ENCODE measurements around the gene PDZRN3. TPM values are rescaled to one million over a fixed set of nuclear protein-coding genes. Genes with fewer than 3 reads are reported as not detected.

PDZRN3 gene
- total RNA-seq, 4 donors from 2014 or later, result 227 to 305 (median 265) TPM

DNA sequence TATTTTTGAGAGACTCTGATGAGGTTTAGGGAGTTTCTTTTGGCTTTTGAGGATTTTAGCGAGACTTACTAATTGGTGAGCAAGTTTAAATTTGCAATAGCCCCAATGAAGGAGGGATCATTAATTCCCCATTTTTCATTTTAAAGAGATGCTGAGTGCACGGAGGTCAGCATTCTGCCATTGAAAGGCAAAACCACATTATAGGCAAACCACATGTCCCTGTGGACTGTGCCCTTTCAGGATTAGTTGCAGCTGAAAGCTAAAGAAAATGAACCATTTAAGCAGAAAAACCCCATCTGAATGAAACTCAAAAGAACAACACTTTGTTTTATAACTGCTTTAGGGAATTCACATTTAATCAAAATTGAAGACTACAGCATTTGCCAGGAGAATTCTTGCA, 246.5 kb downstream of the PDZRN3 start:
- Histone ChIP-seq H3K9me3 (peaks cover 0 to 5% (median 0%) of the 10 kb centered on the region in 3 donors), H3K4me1 (no peaks in the 10 kb centered on the region), H3K4me3 (no peak overlapping the region), H3K36me3 (peaks cover 0 to 25% of the 10 kb centered on the region in 2 donors), H3K27me3 (no peaks in the 10 kb centered on the region), H3K27ac (no peak overlapping the region)
- no peak for ATAC-seq
- WGBS, 2 donors (ENCODE audit: low coverage in 1 of 2), result 57 to 72% methylated on average over 1 to 2 of the region's 2 CpGs
- TF ChIP-seq POLR2A (IDR thresholded peaks at IDR 0.05) (no peak), EP300 (IDR thresholded peaks at IDR 0.05) (no peak), CTCF (IDR thresholded peaks at IDR 0.05) (no peak), POLR2AphosphoS5 (IDR thresholded peaks at IDR 0.05) (no peak)

DNA sequence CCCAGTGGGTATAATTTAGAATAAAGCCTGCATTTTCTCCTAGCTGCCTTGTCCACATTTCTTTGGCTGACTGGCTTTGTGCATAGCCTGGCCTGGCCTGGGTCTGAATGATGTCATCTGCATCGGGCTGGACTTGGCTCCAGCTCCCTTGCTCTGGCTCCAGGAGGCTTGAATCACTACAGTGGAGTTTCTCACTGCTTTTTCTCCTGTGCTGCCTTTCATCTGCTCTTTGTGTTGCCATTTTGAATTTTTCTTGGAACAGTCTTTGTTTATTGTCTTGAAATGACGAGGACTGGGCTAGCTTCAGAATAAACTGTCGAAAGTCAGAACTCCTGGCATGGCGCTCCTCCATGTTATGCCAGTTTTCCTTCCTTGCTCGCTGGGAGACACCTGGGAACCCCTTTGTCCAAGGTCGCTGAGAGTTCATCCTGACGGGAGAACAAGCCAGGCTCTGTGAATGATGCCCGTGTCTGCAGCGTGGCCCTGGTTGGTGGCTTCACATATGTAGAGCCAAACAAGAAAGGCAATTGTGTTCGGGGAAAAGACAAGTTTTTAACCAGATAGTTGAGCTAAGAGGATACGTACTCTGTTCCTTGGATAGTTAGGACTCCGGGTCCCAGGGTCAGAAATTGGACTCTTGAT, 258.9 kb downstream of the PDZRN3 start:
- Histone ChIP-seq H3K4me1 (peaks cover 0 to 15% (median 0%) of the 10 kb centered on the region in 3 donors), H3K36me3 (no peaks in the 10 kb centered on the region), H3K27ac (peak overlapping the region in 2 of 4 donors; percentile 56 to 69), H3K27me3 (no peaks in the 10 kb centered on the region), H3K4me3 (no peak overlapping the region), H3K9me3 (peaks cover 0 to 4% (median 0%) of the 10 kb centered on the region in 3 donors)
- peak; percentile 98 for ATAC-seq
- 47 to 61% methylated on average over 7 of the region's 12 CpGs for WGBS, 2 donors (ENCODE audit: low coverage in 1 of 2)
- TF ChIP-seq POLR2AphosphoS5 (IDR thresholded peaks at IDR 0.05) (peak; percentile 73), EP300 (IDR thresholded peaks at IDR 0.05) (no peak)

DNA sequence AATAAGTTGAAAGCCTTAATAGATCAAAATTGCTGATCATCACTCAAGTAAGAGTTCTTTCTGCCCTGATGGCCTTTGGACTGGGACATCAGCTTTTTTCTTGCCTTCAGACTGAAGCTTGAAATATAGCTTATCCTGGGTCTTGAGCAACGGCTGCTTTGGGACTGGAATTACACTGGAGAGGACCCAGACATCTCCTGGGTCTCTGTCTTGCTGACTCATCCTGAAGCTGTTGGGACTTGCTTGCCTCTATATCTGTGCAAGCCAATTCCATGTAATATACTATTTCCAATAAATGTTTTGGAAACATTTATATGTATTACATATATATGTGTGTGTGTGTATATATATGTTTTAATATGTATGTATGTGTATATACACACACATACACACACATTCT, 260.2 kb downstream of the PDZRN3 start:
- 40 to 50% methylated on average over 1 of the region's 1 CpG for WGBS, 2 donors (ENCODE audit: low coverage in 1 of 2)

DNA sequence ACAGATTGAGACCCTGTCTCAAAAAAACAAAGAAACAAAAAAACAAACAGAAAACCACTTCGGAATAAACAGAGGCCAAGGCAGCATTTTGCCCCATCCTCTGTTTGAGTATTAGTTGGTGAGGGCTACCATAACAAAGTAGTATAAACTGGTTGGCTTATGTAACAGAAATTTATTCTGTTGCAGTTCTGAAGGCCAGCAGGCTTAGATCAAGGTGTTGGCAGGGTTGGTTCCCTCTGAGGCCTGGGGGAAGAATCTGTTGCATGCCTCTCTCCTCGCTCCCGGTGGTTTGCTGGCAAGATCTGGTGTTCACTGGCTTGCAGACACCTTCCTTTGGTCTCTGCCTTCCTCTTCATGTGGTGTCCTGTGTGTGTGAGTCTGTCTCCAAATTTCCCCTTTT, 261.6 kb downstream of the PDZRN3 start:
- Histone ChIP-seq H3K27me3 (no peaks in the 10 kb centered on the region), H3K9me3 (peaks cover 0 to 4% (median 0%) of the 10 kb centered on the region in 3 donors), H3K4me3 (no peak overlapping the region), H3K4me1 (peaks cover 0 to 15% (median 0%) of the 10 kb centered on the region in 3 donors), H3K36me3 (no peaks in the 10 kb centered on the region), H3K27ac (no peak overlapping the region)
- WGBS, 2 donors (ENCODE audit: low coverage in 1 of 2), result 72 to 83% methylated on average over 1 to 3 of the region's 3 CpGs
- TF ChIP-seq POLR2AphosphoS5 (IDR thresholded peaks at IDR 0.05) (no peak), EP300 (IDR thresholded peaks at IDR 0.05) (no peak)
- no peak for ATAC-seq

More for the DNA sequence above, 260.2 kb downstream of the PDZRN3 start:
- Histone ChIP-seq H3K4me3 (no peak overlapping the region), H3K4me1 (peaks cover 0 to 15% (median 0%) of the 10 kb centered on the region in 3 donors), H3K27me3 (no peaks in the 10 kb centered on the region), H3K36me3 (no peaks in the 10 kb centered on the region), H3K27ac (no peak overlapping the region), H3K9me3 (peaks cover 0 to 4% (median 0%) of the 10 kb centered on the region in 3 donors)
- ATAC-seq, result no peak
- TF ChIP-seq EP300 (IDR thresholded peaks at IDR 0.05), result no peak
- TF ChIP-seq POLR2AphosphoS5 (IDR thresholded peaks at IDR 0.05), result no peak
- no peak for TF ChIP-seq CTCF (IDR thresholded peaks at IDR 0.05)
- TF ChIP-seq POLR2A (IDR thresholded peaks at IDR 0.05), result no peak

DNA sequence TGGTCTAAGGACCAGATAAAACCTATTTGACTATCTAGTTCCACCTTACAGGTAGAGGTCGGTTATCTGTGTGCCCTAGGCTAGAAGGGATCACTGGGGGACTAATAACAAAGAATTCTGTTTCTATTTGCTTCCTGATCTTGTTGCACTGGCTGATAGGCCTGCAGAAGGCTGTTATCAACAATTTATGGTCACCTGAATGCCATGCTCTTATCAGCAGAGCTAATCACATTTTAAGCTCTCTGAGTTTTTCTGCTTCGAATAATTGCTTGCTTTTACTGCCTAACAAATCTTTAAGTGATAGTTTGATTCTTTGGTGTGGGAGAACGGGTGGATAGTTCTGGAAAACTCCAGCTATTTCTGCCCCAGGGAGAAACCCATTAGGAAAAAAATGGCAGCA, 263.1 kb downstream of the PDZRN3 start:
- no peak for TF ChIP-seq POLR2A (IDR thresholded peaks at IDR 0.05)
- TF ChIP-seq POLR2AphosphoS5 (IDR thresholded peaks at IDR 0.05), result no peak
- TF ChIP-seq CTCF (IDR thresholded peaks at IDR 0.05), result no peak
- TF ChIP-seq EP300 (IDR thresholded peaks at IDR 0.05), result no peak
- WGBS, 2 donors (ENCODE audit: low coverage in 1 of 2), result 56 to 77% methylated on average over 2 to 3 of the region's 3 CpGs

GRCh38 chr3:73353649-73354217, 271.0 kb downstream of the PDZRN3 start:
- Histone ChIP-seq H3K9me3 (no peaks in the 10 kb centered on the region), H3K36me3 (no peaks in the 10 kb centered on the region), H3K27me3 (peaks cover 2% of the 10 kb centered on the region), H3K4me1 (peaks cover 0 to 8% (median 0%) of the 10 kb centered on the region in 3 donors), H3K4me3 (no peak overlapping the region), H3K27ac (no peak overlapping the region)
- TF ChIP-seq EP300 (IDR thresholded peaks at IDR 0.05) (no peak), POLR2A (IDR thresholded peaks at IDR 0.05) (no peak), POLR2AphosphoS5 (IDR thresholded peaks at IDR 0.05) (no peak), CTCF (IDR thresholded peaks at IDR 0.05) (no peak)
- 68 to 75% methylated on average over 3 to 4 of the region's 7 CpGs for WGBS, 2 donors (ENCODE audit: low coverage in 1 of 2)
- no peak for ATAC-seq

More for the DNA sequence above, 263.1 kb downstream of the PDZRN3 start:
- H3K27ac ChIP-seq, result no peak overlapping the region
- peaks cover 0 to 15% (median 0%) of the 10 kb centered on the region in 3 donors for H3K4me1 ChIP-seq
- H3K9me3 ChIP-seq, result peaks cover 0 to 4% (median 0%) of the 10 kb centered on the region in 3 donors
- H3K4me3 ChIP-seq, result no peak overlapping the region
- H3K27me3 ChIP-seq, result no peaks in the 10 kb centered on the region
- no peaks in the 10 kb centered on the region for H3K36me3 ChIP-seq
- ATAC-seq, result no peak
